ENCODE results near the gene CYP2R1. TPM values are rescaled to one million over a fixed set of nuclear protein-coding genes. Genes with fewer than 3 reads are reported as not detected.

The CYP2R1 gene
- total RNA-seq, 1 donor from 2014 or later, result 14.2 TPM

- no peak for DNase-seq (ENCODE audit: low read depth, low spot score)
Observed at GRCh38 chr11:14835496-14836492, 56.2 kb downstream of the CYP2R1 start.

Other genes with a start within 250 kb of the CYP2R1 start
- 4.3 and 4.7 TPM in 2 replicates for gene PDE3B, start 248.4 kb downstream of the CYP2R1 start, total RNA-seq
- gene CALCA, start 80.1 kb upstream of the CYP2R1 start, total RNA-seq, result not detected in 2 replicates
- gene CALCB, start 181.4 kb upstream of the CYP2R1 start, total RNA-seq, result 0.07 TPM in 2 replicates
- gene INSC, start 222.7 kb upstream of the CYP2R1 start, total RNA-seq, result 0.28 TPM in 1 of 2 replicates, not detected in the other